HG03066 (cell line): ENCODE measurements around the gene SAP130.

Experiments
- ATAC-seq: cut with Tn5 transposase; IDR thresholded peaks from one replicate; pipeline ENCODE4 v1.9.1; 2021; ENCODE audit warnings: low read depth; ENCODE audit not compliant: unreplicated experiment

Gene SAP130

GRCh38 chr2:128026448-128027277 lies 1.2 kb downstream of the SAP130 start:
- no peak for ATAC-seq

DNA sequence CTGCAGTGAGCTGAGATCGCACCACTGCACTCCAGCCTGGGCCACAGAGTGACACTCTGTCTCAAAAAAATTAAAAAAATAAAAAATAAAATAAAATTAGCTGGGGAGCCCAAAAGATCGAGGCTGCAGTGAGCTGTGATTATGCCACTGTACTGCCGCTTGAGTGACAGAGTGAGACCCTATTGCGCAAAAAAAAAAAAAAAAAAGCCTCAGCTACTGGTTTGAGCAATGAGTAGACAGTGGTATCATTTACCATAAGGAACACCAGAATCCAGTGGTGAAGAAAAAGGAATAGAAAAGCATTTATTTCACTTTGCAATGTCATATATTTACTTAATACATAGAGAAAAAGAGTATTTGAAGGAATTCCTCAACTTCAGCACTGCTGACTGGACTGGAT lies 3.0 kb downstream of the SAP130 start:
- ATAC-seq: no peak

DNA sequence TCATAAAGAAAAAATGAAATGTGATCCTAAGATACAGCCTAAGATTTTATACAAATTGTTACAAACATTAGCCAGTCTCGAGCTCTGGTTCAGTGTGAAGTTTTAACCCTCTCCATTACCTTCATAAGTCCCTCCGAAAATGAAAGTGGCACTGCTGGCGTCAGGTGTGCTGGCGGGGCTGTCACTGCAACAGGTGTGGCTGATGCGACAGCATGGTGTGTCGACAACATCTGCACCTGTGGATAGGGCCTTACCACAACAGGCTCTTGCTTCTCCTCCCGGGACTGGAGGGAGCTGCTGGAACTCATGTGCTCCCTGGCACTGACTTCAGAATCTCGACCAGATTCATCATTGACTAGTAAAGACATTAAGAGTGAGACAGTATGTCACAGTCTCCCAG lies 10.3 kb downstream of the SAP130 start:
- ATAC-seq: no peak

DNA sequence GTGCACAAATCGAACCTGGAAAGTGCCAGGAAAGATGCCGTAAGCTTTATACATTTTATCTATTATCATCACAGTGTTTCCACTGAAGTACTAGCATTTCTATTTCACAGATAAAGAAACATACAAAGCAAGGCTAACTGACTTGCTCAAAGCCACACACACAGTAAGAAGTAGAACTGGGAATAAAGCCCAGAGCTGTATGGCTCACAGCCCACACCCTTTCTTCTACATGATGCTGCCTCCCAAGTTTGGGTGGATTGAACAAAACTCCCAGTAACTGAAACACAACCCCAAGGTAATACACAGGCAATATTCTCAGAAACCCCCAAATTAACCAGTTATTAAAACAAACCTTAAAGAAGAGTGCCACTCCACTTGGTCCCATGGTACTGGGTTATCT lies 11.2 kb downstream of the SAP130 start:
- ATAC-seq: no peak

GRCh38 chr2:128012698-128013097 lies 15.2 kb downstream of the SAP130 start:
- no peak for ATAC-seq

DNA sequence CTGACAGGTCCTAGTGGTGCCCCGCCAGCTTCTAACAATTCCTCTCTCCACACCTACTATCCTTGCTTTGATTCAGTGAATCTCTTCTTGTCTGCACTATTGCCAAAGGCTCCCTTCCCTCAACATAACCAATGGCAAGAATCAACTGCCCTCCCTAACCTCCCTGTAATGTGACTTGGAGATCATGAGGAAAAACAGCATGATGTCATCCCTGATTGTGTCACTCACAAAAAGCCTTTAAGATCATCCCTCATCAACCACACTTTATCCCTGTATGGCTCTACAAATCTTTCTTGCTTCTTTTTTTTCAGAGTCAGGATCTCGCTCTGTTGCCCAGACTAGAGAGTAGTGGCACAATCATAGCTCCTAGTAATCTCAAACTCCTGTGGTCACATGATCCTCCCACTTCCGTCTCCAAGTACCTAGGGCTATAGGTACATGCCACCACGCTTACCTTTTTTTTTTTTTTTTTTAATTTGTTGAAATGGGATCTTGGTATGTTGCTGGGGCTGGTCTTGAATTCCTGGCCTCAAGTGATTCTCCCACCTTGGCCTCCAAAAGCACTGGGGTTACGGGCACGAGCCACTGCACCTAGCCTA lies 19.7 kb downstream of the SAP130 start:
- ATAC-seq: no peak

- ATAC-seq: no peak
These were observed 23.4 kb downstream of the SAP130 start for GRCh38 chr2:128004509-128004908.

GRCh38 chr2:128003463-128003862 lies 24.4 kb downstream of the SAP130 start:
- no peak for ATAC-seq

- ATAC-seq: no peak
These were observed 31.7 kb downstream of the SAP130 start for GRCh38 chr2:127996160-127996559.

DNA sequence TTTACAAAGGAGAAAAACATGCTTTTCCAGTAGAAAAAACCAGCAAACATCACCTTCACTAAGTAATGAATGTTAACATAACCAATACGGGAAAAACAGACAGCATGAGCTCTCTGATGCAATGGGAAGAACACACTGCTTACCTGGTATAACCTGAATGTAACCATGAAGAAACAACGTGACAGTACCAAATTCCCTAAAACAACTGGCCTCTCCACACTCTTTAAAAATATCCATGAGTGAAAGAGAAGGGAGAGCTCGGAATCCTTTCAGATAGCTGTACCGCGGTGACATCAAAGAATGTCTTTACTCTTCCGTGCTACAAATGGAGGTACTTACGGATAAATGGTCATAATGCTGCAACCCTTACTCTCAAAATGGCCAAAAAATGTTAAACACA lies 32.1 kb downstream of the SAP130 start:
- no peak for ATAC-seq

GRCh38 chr2:127993659-127994058 lies 34.2 kb downstream of the SAP130 start:
- ATAC-seq: no peak

- ATAC-seq: no peak
These were observed 36.1 kb downstream of the SAP130 start for GRCh38 chr2:127991742-127992141.

GRCh38 chr2:127986548-127987079 lies 41.2 kb downstream of the SAP130 start:
- ATAC-seq: no peak

GRCh38 chr2:127985735-127986134 lies 42.1 kb downstream of the SAP130 start:
- no peak for ATAC-seq

- no peak for ATAC-seq
These were observed 42.7 kb downstream of the SAP130 start for GRCh38 chr2:127985026-127985734.

- no peak for ATAC-seq
These were observed 43.3 kb downstream of the SAP130 start for GRCh38 chr2:127984551-127984950.

GRCh38 chr2:127969446-127969845 lies 58.4 kb downstream of the SAP130 start:
- ATAC-seq: no peak

DNA sequence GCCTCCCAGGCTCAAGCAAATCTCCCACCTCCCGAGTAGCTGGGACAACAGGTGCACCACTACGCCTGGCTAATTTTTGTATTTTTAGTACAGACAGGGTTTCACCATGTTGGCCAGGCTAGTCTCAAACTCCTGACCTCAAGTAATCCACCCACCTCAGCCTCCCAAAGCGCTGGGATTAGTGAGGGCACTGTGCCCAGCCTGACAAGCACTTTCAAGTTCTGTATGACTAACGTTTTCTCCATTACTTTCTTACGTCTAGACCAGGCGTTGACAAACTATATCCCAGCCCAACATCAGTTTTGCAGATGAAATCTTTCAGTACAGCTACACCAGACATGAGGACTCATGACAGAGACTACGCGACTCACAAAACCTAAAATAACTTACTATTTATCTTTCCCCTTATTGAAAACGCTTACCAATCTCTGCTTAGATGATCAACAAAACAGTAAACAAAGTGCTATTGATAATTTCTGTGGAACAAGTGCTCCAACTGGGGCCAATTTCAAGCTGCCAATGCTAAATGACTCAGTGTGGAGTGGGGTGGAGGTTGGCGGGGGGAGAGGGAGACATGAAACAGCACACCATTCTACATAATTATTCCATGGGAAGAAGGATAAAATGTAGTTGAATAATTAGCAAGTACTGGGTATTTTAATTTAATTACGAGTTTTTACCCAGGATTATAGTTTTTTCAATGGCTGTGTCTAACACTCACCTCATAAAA lies 59.1 kb downstream of the SAP130 start:
- no peak for ATAC-seq

- ATAC-seq: no peak
These were observed 66.1 kb downstream of the SAP130 start for GRCh38 chr2:127961729-127962128.

DNA sequence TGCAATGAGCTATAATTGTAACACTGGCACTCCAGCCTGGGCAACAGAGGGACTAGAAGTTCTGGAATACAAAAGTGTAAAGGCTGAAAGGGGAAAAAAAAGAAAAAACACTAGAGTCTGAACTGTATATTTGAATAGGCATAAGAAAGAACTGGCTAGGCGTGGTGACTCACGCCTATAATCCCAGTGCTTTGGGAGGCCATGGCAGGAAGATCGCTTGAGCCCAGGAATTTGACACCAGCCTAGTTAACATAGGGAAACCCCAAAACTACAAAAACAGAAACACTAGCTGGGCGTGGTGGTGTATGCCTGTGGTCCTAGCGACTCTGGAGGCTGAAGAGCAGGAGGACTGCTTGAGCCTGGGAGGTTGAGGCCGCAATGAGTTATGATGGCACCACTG lies 70.6 kb downstream of the SAP130 start:
- no peak for ATAC-seq

DNA sequence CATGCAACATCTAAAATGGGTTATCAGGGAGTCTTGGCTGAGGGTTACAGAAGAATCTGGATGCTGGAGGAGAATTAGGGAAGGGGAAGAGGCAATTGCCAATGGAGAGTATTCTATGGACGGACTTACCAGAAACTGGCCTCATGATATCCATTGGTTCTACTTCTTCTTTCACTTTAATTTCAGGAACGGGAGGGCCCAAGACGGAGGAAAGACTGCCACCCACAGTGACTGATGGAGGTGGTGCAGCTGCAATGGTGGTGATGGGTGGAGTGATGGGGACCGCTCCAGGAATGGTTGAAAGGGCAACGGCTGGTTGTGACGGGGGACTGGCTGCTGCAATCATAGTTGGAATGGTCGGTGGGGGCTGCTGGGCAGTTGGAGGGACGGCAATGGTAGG lies 73.0 kb downstream of the SAP130 start:
- ATAC-seq: no peak
